ENCODE results near the gene PMS1. TPM values are rescaled to one million over a fixed set of nuclear protein-coding genes. Genes with fewer than 3 reads are reported as not detected.

The PMS1 gene
- total and polyA plus RNA-seq, 2 experiments from 2014 or later, result 53.7 to 64.1 TPM

- TF ChIP-seq ZNF331 (CRISPR knock-in tag; IDR thresholded peaks at IDR 0.05; ENCODE audit: low read depth) (no peak), CREB1 (CRISPR knock-in tag; IDR thresholded peaks at IDR 0.05; ENCODE audit: low read depth) (no peak), EZH2 (IDR thresholded peaks at IDR 0.05; ENCODE audit: low read depth, unreplicated experiment) (no peak), STAT1 (IDR thresholded peaks at IDR 0.05; ENCODE audit: unreplicated experiment) (no peak), REST (IDR thresholded peaks at IDR 0.05; ENCODE audit: unreplicated experiment) (no peak), POLR2AphosphoS5 (IDR thresholded peaks at IDR 0.05; ENCODE audit: low read depth) (no peak), CTCF (conservative IDR thresholded peaks at IDR 0.05; ENCODE audit: low read depth in 2 of 2) (no peak), EZH2phosphoT487 (IDR thresholded peaks at IDR 0.05; ENCODE audit: unreplicated experiment) (no peak), ZNF462 (CRISPR knock-in tag; IDR thresholded peaks at IDR 0.05) (no peak), NANOG (IDR thresholded peaks at IDR 0.05; ENCODE audit: borderline replicate concordance) (no peak), ETS1 (IDR thresholded peaks at IDR 0.05) (no peak), ZNF114 (CRISPR knock-in tag; IDR thresholded peaks at IDR 0.05) (no peak), JUNB (IDR thresholded peaks at IDR 0.05; ENCODE audit: unreplicated experiment) (no peak)
- H3K27me3 Mint-ChIP-seq (ENCODE audit: insufficient read depth, low read depth, poor library complexity), result peaks cover 1% of the 10 kb centered on the region
- peaks cover 32% of the 10 kb centered on the region for H3K4me1 Mint-ChIP-seq
- Histone ChIP-seq H3K27ac (ENCODE audit: low read depth) (no peak overlapping the region), H3F3A (replicated peaks; ENCODE audit: low read depth) (no peaks in the 10 kb centered on the region), H4K20me1 (replicated peaks; ENCODE audit: insufficient read depth) (no peaks in the 10 kb centered on the region), H2AFZ (no peak overlapping the region), H3K36me3 (ENCODE audit: insufficient read depth) (no peaks in the 10 kb centered on the region), H3K4me2 (no peak overlapping the region), H3K4me3 (no peak overlapping the region), H3K9me2 (ENCODE audit: insufficient read depth) (no peaks in the 10 kb centered on the region), H3K27me3 (ENCODE audit: insufficient read depth) (no peaks in the 10 kb centered on the region), H3K4me1 (ENCODE audit: insufficient read depth) (peaks cover 23% of the 10 kb centered on the region), H3K79me2 (replicated peaks; ENCODE audit: insufficient read depth) (no peaks in the 10 kb centered on the region)
- no peak overlapping the region for H3K4me3 Mint-ChIP-seq
- no peak overlapping the region for H3K27ac Mint-ChIP-seq
- peaks cover 25% of the 10 kb centered on the region for H3K36me3 Mint-ChIP-seq (ENCODE audit: low read depth)
- ATAC-seq, result no peak
- no peak for DNase-seq (ENCODE audit: low spot score)
- no peaks in the 10 kb centered on the region for H3K9me3 Mint-ChIP-seq
These were observed 64.0 kb downstream of the PMS1 start for GRCh38 chr2:189848276-189848675.
